ENCODE data around the gene ADAM12.

GRCh38 chr10:126156503-126156902, 231.8 kb downstream of the ADAM12 start:
- TF ChIP-seq CTCF (IDR thresholded peaks at IDR 0.05) = no peak
- TF ChIP-seq POLR2AphosphoS5 (IDR thresholded peaks at IDR 0.05; ENCODE audit: insufficient read depth in 1 of 2, low read depth in 1 of 2) = no peak
